ENCODE measurements around the gene TNRC6C. TPM values are rescaled to one million over a fixed set of nuclear protein-coding genes. Genes with fewer than 3 reads are reported as not detected.

The TNRC6C gene
- total and polyA plus RNA-seq, 2 of the 13 experiments (the other 11 are each of a cell fraction or from before 2014, with no cell fraction given), result 0.66 to 4.9 TPM

DNA sequence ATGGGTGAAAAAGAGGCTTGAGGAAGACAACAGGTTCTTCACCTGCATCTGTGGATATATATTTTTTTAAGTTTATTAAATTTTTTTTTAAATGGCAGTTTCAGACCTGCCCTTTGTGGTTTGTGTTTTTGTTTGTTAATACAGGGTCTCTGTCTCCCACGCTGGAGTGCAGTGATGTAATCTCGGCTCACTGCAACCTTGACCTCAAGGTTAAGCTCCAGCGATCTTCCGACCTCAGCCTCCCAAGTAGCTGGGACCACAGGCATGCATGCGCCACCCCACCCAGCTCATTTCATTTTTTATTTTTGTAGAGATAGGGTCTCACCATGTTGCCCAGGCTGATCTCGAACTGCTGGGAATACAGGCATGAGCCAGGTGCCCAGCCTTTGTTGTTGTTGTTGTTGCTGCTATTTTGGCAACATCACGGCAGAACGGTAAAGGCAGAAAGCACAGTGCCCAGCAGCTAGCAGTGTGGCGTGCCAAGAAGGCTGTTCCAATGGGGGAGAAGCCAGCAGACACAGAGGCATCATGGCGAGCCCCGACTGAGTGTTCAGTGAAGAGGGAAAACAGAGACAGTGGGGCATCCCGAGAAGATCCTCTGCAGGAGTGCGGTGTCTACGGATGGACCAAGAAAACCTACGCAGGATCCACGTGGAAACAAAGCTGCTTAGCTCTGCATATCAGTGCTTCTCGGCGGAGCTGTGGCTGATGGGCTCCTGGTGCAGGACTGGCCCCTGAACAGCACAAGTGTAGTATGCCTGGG lies 150.4 kb downstream of the TNRC6C start:
- Histone ChIP-seq H3K9ac (ENCODE audit: insufficient read depth, low read depth, low read length) (no peak overlapping the region), H3K79me2 (ENCODE audit: insufficient read depth, low read length) (no peaks in the 10 kb centered on the region), H3K27me3 (ENCODE audit: control insufficient read depth in 1 of 2, insufficient read depth in 2 of 2, low read length in 2 of 2) (no peaks in the 10 kb centered on the region), H3K4me2 (ENCODE audit: low read depth, low read length) (no peak overlapping the region), H3K36me3 (replicated peaks in 1 of 2; ENCODE audit: control insufficient read depth in 1 of 2, insufficient read depth in 2 of 2, low read length in 2 of 2) (peaks cover 12 to 29% of the 10 kb centered on the region in 2 experiments), H3K27ac (ENCODE audit: extremely low read length, insufficient read depth, low read length) (no peak overlapping the region), H4K20me1 (ENCODE audit: insufficient read depth, low read length) (peaks cover 3% of the 10 kb centered on the region; the same call in 1 of the 2 replicates), H3K9me3 (ENCODE audit: low read length) (no peaks in the 10 kb centered on the region), H2AFZ (ENCODE audit: low read length) (no peak overlapping the region), H3K4me3 (replicated peaks in 1 of 3; ENCODE audit: insufficient read depth in 1 of 3, low read depth in 2 of 3, low read length in 3 of 3) (no peak overlapping the region), H3K4me1 (ENCODE audit: insufficient read depth, low read length) (peaks cover 30% of the 10 kb centered on the region)
- CTCF ChIA-PET (ENCODE audit: low intra/inter-chr PET ratio, low total read pairs), result no interaction called here
- intact Hi-C loops (cut with micrococcal nuclease; ENCODE audit: unreplicated experiment), result no loop called here
- POLR2A ChIA-PET, result interaction anchor here (0.6 to 1.6 kb wide), 5 partner anchors 19 to 151 kb away, joined by 3 to 8 read pairs (median 5); partner anchors contain the start of genes AFMID, TK1 and TNRC6C
- DNase-seq (ENCODE audit: low spot score), result peak; percentile 35
- WGBS (ENCODE audit: low lambda C conversion rate), result 72% methylated on average over 18 of the region's 18 CpGs
- in situ Hi-C loops (cut with HindIII; ENCODE audit: extremely low pct_ligation_motif_present, low pct_unique_long_range_greater_than_20kb), result no loop called here
- no TSS peak for BruUV-seq (replicated peaks)
- FAIRE-seq, result no peak
- no peak for ATAC-seq
- TF ChIP-seq, protein P1, sequence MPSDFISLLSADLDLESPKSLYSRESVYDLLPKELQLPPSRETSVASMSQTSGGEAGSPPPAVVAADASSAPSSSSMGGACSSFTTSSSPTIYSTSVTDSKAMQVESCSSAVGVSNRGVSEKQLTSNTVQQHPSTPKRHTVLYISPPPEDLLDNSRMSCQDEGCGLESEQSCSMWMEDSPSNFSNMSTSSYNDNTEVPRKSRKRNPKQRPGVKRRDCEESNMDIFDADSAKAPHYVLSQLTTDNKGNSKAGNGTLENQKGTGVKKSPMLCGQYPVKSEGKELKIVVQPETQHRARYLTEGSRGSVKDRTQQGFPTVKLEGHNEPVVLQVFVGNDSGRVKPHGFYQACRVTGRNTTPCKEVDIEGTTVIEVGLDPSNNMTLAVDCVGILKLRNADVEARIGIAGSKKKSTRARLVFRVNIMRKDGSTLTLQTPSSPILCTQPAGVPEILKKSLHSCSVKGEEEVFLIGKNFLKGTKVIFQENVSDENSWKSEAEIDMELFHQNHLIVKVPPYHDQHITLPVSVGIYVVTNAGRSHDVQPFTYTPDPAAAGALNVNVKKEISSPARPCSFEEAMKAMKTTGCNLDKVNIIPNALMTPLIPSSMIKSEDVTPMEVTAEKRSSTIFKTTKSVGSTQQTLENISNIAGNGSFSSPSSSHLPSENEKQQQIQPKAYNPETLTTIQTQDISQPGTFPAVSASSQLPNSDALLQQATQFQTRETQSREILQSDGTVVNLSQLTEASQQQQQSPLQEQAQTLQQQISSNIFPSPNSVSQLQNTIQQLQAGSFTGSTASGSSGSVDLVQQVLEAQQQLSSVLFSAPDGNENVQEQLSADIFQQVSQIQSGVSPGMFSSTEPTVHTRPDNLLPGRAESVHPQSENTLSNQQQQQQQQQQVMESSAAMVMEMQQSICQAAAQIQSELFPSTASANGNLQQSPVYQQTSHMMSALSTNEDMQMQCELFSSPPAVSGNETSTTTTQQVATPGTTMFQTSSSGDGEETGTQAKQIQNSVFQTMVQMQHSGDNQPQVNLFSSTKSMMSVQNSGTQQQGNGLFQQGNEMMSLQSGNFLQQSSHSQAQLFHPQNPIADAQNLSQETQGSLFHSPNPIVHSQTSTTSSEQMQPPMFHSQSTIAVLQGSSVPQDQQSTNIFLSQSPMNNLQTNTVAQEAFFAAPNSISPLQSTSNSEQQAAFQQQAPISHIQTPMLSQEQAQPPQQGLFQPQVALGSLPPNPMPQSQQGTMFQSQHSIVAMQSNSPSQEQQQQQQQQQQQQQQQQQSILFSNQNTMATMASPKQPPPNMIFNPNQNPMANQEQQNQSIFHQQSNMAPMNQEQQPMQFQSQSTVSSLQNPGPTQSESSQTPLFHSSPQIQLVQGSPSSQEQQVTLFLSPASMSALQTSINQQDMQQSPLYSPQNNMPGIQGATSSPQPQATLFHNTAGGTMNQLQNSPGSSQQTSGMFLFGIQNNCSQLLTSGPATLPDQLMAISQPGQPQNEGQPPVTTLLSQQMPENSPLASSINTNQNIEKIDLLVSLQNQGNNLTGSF (CRISPR knock-in tag; IDR thresholded peaks at IDR 0.05), result no peak
- TF ChIP-seq MED13 (CRISPR knock-in tag; IDR thresholded peaks at IDR 0.05) (no peak), SPEN (CRISPR knock-in tag; IDR thresholded peaks at IDR 0.05; ENCODE audit: low read depth) (0 out of 2 replicates have a peak, but pooled peaks have one; percentile 38), SNAPC2 (CRISPR knock-in tag; IDR thresholded peaks at IDR 0.05) (no peak), ZNF720 (CRISPR knock-in tag; IDR thresholded peaks at IDR 0.05) (no peak), CEBPB (IDR thresholded peaks at IDR 0.05; ENCODE audit: borderline replicate concordance, low read depth, low read length) (0 out of 2 replicates have a peak, but pooled peaks have one; percentile 23), BCL6 (CRISPR knock-in tag; IDR thresholded peaks at IDR 0.05) (no peak), SP5 (CRISPR knock-in tag; IDR thresholded peaks at IDR 0.05; ENCODE audit: borderline replicate concordance, low read depth) (no peak), ZNF776 (CRISPR knock-in tag; IDR thresholded peaks at IDR 0.05) (no peak), GABPB1 (CRISPR knock-in tag; IDR thresholded peaks at IDR 0.05) (no peak), ZNF607 (CRISPR knock-in tag; IDR thresholded peaks at IDR 0.05; ENCODE audit: borderline replicate concordance) (0 out of 2 replicates have a peak, but pooled peaks have one; percentile 0), ZNF543 (CRISPR knock-in tag; IDR thresholded peaks at IDR 0.05) (no peak), IRX3 (CRISPR knock-in tag; IDR thresholded peaks at IDR 0.05; ENCODE audit: borderline replicate concordance, low read depth) (no peak), PHF20 (CRISPR knock-in tag; IDR thresholded peaks at IDR 0.05) (no peak), HOXA3 (CRISPR knock-in tag; IDR thresholded peaks at IDR 0.05) (peak; percentile 39; the same call in 1 of the 2 replicates)
- TF ChIP-seq, protein P2, sequence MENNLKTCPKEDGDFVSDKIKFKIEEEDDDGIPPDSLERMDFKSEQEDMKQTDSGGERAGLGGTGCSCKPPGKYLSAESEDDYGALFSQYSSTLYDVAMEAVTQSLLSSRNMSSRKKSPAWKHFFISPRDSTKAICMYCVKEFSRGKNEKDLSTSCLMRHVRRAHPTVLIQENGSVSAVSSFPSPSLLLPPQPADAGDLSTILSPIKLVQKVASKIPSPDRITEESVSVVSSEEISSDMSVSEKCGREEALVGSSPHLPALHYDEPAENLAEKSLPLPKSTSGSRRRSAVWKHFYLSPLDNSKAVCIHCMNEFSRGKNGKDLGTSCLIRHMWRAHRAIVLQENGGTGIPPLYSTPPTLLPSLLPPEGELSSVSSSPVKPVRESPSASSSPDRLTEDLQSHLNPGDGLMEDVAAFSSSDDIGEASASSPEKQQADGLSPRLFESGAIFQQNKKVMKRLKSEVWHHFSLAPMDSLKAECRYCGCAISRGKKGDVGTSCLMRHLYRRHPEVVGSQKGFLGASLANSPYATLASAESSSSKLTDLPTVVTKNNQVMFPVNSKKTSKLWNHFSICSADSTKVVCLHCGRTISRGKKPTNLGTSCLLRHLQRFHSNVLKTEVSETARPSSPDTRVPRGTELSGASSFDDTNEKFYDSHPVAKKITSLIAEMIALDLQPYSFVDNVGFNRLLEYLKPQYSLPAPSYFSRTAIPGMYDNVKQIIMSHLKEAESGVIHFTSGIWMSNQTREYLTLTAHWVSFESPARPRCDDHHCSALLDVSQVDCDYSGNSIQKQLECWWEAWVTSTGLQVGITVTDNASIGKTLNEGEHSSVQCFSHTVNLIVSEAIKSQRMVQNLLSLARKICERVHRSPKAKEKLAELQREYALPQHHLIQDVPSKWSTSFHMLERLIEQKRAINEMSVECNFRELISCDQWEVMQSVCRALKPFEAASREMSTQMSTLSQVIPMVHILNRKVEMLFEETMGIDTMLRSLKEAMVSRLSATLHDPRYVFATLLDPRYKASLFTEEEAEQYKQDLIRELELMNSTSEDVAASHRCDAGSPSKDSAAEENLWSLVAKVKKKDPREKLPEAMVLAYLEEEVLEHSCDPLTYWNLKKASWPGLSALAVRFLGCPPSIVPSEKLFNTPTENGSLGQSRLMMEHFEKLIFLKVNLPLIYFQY (CRISPR knock-in tag; IDR thresholded peaks at IDR 0.05; ENCODE audit: borderline replicate concordance), result no peak
